GM10248 (cell line): Measurements from ENCODE around the gene GRAMD2B.

ENCODE experiments used
- CTCF ChIA-PET: fragments of 300-600 bp; sonication (Branson Sonifier 250); formaldehyde crosslinking; extraction: SDS; loops from one replicate; lab custom pipeline; 2021; ENCODE audit warnings: antibody characterized with exemption; lab: Yijun Ruan, JAX
- POLR2A ChIA-PET: fragments of 350-650 bp; sonication (Branson Sonifier 250); formaldehyde crosslinking; extraction: SDS; loops from one replicate; lab custom pipeline; 2020; ENCODE audit warnings: antibody characterized with exemption; lab: Yijun Ruan, JAX
- DNase-seq: peaks from one replicate; pipeline ENCODE4 v3.0.0; 2012; ENCODE audit errors: extremely low spot score
- TF ChIP-seq, protein P1 (sequence below): IDR thresholded peaks from 2 replicates; pipeline ENCODE4 v1.5.1; 2012; ENCODE audit warnings: mild to moderate bottlenecking, low read depth; ENCODE audit errors: extremely low read depth, missing control alignments, control extremely low read depth

Gene GRAMD2B

DNA sequence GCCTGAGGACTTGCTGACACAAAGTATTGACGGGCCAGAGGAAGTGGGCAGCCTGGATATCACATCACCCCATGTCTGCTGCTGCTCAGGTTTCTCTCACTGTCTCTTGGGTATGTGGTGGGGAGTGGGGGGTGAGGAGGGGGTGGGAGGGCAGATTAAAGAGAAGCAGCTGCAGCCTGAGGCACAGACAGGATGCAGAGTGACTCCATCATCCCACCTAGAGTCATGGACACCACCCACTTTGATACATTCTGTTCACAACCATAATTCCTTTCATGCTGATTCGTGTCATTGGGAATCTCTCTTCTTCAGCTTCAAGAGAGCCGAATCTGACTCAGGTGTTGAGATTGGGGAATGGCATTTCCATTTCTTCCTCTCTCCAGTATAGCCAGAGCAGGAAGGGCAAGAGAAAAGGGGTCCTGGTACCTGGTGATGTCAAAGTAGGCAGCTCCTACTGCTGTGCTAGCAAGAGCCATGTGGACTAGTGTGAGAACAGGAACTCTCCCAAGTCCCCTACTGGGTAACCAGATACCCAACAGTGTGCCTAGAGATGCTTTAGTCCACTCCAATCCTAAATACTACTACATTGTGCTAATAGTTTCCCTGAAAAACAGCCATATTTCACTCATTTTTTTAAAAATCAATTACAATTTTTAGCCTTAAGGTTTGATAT lies 22.4 kb downstream of the GRAMD2B start:
- TF ChIP-seq, protein P1, sequence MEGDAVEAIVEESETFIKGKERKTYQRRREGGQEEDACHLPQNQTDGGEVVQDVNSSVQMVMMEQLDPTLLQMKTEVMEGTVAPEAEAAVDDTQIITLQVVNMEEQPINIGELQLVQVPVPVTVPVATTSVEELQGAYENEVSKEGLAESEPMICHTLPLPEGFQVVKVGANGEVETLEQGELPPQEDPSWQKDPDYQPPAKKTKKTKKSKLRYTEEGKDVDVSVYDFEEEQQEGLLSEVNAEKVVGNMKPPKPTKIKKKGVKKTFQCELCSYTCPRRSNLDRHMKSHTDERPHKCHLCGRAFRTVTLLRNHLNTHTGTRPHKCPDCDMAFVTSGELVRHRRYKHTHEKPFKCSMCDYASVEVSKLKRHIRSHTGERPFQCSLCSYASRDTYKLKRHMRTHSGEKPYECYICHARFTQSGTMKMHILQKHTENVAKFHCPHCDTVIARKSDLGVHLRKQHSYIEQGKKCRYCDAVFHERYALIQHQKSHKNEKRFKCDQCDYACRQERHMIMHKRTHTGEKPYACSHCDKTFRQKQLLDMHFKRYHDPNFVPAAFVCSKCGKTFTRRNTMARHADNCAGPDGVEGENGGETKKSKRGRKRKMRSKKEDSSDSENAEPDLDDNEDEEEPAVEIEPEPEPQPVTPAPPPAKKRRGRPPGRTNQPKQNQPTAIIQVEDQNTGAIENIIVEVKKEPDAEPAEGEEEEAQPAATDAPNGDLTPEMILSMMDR, result no peak
- ChIA-PET POLR2A (interaction anchor here (0.6 kb wide), 1 partner anchor 162 kb away, joined by 4 read pairs; no protein-coding TSS in a partner anchor), CTCF (interaction anchor here (1.1 to 1.4 kb wide), 3 partner anchors 12 to 56 kb away, joined by 3 to 4 read pairs (median 3); no protein-coding TSS in a partner anchor)
- DNase-seq, result no peak

DNA sequence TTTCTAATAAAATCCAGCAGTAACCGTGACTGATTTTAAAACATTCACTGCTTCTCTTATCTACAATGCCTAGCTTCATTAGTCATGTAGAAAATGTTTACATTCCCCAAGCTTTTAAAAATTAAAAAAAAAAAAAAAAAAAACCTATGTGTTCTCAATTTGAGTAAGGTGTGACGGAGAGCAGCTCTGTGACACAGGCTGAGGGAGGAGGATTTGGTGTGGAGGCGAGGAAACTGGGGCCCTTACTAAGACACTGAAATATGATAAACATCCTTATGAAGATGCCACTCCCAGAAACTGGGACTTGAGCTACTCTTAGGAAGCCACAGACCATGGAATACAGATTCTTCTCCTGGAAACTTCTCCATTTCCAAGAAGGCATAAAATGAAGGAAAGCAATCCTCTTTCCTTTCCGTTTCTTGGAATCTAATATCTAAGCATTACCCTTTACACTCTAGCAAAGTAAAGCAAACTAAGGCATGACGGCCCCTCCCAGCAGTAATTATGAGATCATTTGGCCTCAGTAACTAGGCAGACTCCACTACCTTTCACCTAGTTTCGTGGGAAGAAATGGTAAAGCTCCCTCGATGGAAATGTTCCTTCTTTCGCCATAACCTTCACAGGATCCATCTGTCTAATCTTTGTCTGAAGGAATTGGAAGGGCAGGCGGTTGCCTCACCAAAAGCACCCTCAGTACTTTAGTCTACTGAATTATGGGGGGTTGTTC lies 23.5 kb downstream of the GRAMD2B start:
- POLR2A ChIA-PET, result interaction anchor here (0.6 kb wide), 1 partner anchor 161 kb away, joined by 4 read pairs; no protein-coding TSS in a partner anchor
- peak; percentile 56 for DNase-seq
- TF ChIP-seq, protein P1, result no peak

DNA sequence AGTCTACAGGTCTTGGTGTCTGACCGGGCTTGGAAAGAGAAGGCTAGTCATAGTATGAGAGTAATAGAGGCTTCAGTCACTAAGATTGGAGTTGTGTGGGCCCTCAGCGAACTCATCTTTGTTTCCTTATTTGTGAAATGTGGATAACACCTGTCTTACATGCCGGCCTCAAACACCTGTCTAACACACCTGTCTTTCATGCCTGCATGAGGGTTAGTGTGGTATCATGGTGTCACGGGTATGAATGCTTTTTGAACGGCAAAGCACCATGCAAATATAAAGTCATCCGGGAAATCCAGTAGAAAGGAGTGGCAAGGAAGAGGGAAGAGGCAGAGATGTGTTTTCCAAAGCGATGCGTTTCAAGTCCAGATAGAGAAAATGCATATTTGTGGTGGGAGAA lies 25.5 kb downstream of the GRAMD2B start:
- ChIA-PET POLR2A (no interaction called here), CTCF (interaction anchor here (1.2 to 1.8 kb wide), 4 partner anchors 14 to 152 kb away, joined by 3 to 4 read pairs (median 4); partner anchors contain the start of gene PHAX)
- TF ChIP-seq, protein P1, result no peak
- DNase-seq, result no peak

More for the DNA sequence above, 23.5 kb downstream of the GRAMD2B start:
- CTCF ChIA-PET, result interaction anchor here (0.8 to 1.1 kb wide), 2 partner anchors 25 to 88 kb away, joined by 3 to 4 read pairs; no protein-coding TSS in a partner anchor

DNA sequence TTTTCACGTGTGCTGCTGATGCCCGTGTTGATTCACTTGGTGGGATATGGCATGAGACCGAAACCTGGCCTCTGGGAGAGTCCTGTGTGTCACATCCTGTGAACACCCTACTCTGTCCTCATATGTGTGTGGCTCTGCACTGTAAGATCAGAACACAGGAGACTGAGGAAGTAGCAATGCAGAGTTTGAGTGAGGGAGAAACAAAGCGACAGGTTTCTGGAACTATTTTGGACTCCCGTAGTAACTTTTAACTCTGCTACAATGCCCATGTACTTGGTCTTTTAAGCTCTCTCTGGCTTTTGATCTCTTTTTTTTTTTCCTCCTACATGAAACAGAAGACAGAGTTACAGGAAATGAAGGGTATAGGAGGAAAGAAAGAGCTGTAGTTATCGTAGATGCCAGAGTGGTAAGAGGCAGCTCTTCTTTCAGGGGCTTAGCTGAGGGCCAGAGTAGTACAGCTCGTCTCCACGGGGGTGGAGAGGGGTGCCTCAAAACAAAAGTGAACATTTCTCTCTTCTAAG lies 26.6 kb downstream of the GRAMD2B start:
- DNase-seq, result peak; percentile 37
- TF ChIP-seq, protein P1, result no peak
- ChIA-PET CTCF (interaction anchor here (0.8 to 1.8 kb wide), 11 partner anchors 9 to 100 kb away, joined by 3 to 4 read pairs (median 3); no protein-coding TSS in a partner anchor), POLR2A (interaction anchor here (0.6 kb wide), 1 partner anchor 9 kb away, joined by 4 read pairs; no protein-coding TSS in a partner anchor)

DNA sequence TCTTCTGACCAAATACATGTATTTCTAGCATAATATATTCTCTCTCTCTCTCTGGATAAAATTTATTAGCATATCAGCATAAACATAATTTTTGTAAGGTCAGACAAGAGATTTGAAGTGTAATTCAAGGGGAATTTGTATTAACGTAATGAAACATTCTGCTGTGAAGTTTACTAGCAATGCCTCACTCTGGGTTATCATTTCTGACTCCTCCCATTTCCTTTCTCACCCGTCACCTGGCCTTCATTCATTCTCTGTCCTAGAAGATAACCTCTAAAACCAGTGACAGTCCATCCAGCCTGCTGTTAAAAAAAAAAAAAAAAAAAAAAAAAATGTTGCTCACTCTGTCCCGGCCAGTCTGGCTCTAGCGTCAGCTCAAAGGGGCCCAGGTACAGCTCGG lies 27.1 kb downstream of the GRAMD2B start:
- TF ChIP-seq, protein P1, result no peak
- ChIA-PET POLR2A (interaction anchor here (0.6 kb wide), 1 partner anchor 8 kb away, joined by 4 read pairs; no protein-coding TSS in a partner anchor), CTCF (interaction anchor here (0.9 to 1.8 kb wide), 9 partner anchors 10 to 96 kb away, joined by 3 to 4 read pairs (median 3); no protein-coding TSS in a partner anchor)
- peak; percentile 38 for DNase-seq

DNA sequence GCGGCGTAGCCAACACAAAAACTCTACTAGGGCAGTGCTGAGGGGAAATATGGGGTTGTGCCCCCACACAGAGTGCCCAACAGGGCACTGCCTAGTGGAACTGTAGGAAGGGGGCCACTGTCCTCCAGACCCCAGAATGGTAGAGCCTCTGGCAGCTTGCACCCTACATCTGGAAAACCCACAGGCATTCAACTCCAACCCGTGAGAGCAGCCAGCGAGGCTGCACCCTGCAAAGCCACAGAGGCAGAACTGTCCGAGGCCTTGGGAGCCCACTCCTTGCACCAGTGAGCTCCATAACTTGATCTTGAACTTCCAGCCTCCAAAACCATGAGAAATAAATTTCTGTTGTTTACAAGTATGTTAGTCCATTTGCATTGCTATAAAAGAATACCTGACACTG lies 27.7 kb downstream of the GRAMD2B start:
- TF ChIP-seq, protein P1, result no peak
- no peak for DNase-seq
- POLR2A ChIA-PET, result no interaction called here
- CTCF ChIA-PET, result interaction anchor here (1.7 kb wide), 1 partner anchor 11 kb away, joined by 4 read pairs; no protein-coding TSS in a partner anchor
